Astrocyte of the spinal cord (primary cell): ENCODE measurements around the gene MPPED1.

Source experiments
- DNase-seq: peaks from one replicate; pipeline ENCODE4 v3.0.0; 2011; ENCODE audit warnings: low read depth, low spot score
- H3K4me3 ChIP-seq: 2 replicates; pipeline ENCODE4 v1.5.1; 2011; ENCODE audit warnings: low read depth, mild to moderate bottlenecking, low read length, moderate library complexity
- CTCF ChIP-seq: IDR thresholded peaks from 2 replicates; pipeline ENCODE4 v1.5.1; 2012; ENCODE audit warnings: low read depth, mild to moderate bottlenecking, low read length, inconsistent platforms
- in situ Hi-C: cut with HindIII; loops from 2 replicates; pipeline ENCODE4 v1.10.0; 2017; ENCODE audit warnings: low sequenced_read_pairs

MPPED1 gene

GRCh38 chr22:43476751-43477725 is 65.2 kb downstream of the MPPED1 start:
- in situ Hi-C loops = no loop called here
- no peak overlapping the region for H3K4me3 ChIP-seq
- DNase-seq = no peak
- no peak for TF ChIP-seq CTCF

GRCh38 chr22:43477966-43478365 is 66.2 kb downstream of the MPPED1 start:
- DNase-seq = no peak
- in situ Hi-C loops = no loop called here
- TF ChIP-seq CTCF = no peak

DNA sequence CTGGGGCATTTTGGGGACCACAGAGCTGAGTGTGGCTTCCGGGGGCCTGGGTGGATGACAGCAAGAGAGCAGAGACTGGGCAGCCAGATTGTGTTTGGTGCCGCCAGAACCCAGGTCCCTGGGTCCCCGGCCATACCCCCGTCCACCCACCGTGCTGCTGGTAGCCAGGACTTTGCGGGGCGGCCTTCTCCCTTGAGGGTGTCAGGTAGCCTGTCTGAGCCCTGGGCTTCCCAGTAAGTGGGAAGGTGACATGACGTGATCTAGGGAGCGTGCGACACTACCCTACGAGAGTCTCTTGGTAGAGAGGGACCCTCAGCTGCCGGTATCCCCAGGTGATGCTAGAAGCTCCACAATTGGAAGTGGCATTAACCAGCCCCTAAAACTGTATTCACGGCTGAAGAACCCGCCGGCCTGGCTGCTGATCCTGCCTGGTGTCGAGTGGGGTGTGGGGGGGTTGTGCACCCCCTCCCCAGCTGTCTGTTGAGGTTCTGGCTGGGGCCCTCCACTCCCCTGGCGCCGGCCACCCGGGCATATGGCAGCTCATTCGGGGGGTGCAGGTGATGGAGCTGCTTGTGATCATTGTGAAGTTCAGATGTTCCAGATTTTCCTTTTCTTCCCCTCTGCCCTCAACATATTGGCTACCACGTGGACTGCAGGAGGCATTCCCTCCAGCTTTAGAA is 66.9 kb downstream of the MPPED1 start:
- in situ Hi-C loops = no loop called here
- H3K4me3 ChIP-seq = no peak overlapping the region
- TF ChIP-seq CTCF = no peak
- DNase-seq = no peak

More at GRCh38 chr22:43477966-43478365, 66.2 kb downstream of the MPPED1 start:
- H3K4me3 ChIP-seq = no peak overlapping the region

DNA sequence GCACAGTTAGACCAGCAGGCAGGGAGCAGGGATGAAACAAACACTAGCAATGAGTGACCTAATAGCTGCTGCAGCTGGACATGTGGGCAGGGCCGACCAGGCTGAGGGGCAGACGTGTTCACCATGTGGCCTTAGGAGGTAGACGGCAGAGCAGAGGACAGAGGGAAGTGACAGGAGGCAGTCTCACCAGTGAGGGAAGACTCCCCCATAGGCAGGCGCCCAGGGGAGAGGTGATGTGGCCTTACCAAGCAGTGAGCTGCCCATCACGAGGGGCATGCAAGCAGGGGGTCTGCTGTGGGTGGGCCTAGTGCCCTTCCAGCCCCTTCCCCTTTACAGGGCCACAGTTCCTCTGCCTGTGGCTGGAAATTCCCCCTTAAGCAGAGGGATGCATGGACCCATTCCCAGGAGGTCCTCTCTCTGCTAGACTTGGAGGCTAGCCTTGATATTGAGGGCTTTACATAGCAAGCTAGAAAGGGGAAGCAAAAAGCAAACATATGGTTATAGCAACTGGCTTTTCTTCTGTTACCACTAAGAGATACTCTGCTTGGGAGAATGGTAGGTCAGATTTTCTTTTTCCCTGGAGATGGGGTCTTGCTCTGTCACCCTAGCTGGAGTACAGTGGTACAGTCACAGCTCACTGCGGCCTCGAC is 67.6 kb downstream of the MPPED1 start:
- no peak for TF ChIP-seq CTCF
- in situ Hi-C loops = no loop called here

DNA sequence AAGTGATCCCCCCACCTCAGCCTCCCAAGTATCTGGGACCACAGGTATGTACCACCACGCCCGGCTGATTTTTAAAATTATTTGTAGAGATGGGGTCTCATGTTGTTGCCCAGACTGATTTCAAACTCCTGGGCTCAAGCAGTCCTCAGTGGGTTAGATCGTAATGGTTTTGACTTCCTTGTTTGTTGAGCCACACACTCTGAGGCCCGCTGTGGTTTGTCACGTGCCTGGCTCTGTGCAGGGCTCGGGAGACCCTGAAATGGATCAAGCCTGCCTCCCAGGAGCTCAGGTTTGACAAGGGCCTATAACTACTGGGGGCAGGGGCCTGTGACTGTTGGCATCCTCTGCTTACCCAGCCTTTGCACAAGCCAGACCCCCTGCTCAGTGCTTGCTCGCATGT is 68.1 kb downstream of the MPPED1 start:
- in situ Hi-C loops = no loop called here
- no peak for TF ChIP-seq CTCF
- no peak overlapping the region for H3K4me3 ChIP-seq
- DNase-seq = no peak

More for the DNA sequence above, 67.6 kb downstream of the MPPED1 start:
- DNase-seq = no peak
- H3K4me3 ChIP-seq = no peak overlapping the region

GRCh38 chr22:43481568-43482317 is 69.9 kb downstream of the MPPED1 start:
- no peak for TF ChIP-seq CTCF
- no peak overlapping the region for H3K4me3 ChIP-seq
- DNase-seq = no peak
- in situ Hi-C loops = no loop called here
